Choroid plexus epithelial cell (primary cell): ENCODE results near the gene SBK2.
"Not testable (repeated sequence)": the region's sequence is repeated elsewhere in the genome, so short reads cannot be mapped to it uniquely, and the experiment has no call there.

Source experiments
- DNase-seq: peaks from one replicate; pipeline ENCODE4 v3.0.0-alpha.2; 2010; ENCODE audit warnings: low read depth
- H3K4me3 ChIP-seq: 2 replicates; pipeline ENCODE4 v1.5.1; 2011; ENCODE audit warnings: low read depth, mild to moderate bottlenecking, control low read depth, low read length, moderate library complexity
- TF ChIP-seq, protein P1 (sequence below): conservative IDR thresholded peaks from 2 replicates; pipeline ENCODE4 v1.5.1; 2011; ENCODE audit warnings: low read depth, mild to moderate bottlenecking, control low read depth, inconsistent platforms, low read length, moderate library complexity

Gene SBK2

GRCh38 chr19:55539090-55539984, 2.4 kb upstream of the SBK2 start:
- TF ChIP-seq, protein P1, sequence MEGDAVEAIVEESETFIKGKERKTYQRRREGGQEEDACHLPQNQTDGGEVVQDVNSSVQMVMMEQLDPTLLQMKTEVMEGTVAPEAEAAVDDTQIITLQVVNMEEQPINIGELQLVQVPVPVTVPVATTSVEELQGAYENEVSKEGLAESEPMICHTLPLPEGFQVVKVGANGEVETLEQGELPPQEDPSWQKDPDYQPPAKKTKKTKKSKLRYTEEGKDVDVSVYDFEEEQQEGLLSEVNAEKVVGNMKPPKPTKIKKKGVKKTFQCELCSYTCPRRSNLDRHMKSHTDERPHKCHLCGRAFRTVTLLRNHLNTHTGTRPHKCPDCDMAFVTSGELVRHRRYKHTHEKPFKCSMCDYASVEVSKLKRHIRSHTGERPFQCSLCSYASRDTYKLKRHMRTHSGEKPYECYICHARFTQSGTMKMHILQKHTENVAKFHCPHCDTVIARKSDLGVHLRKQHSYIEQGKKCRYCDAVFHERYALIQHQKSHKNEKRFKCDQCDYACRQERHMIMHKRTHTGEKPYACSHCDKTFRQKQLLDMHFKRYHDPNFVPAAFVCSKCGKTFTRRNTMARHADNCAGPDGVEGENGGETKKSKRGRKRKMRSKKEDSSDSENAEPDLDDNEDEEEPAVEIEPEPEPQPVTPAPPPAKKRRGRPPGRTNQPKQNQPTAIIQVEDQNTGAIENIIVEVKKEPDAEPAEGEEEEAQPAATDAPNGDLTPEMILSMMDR, result no peak
- no peak overlapping the region for H3K4me3 ChIP-seq
- no peak for DNase-seq

DNA sequence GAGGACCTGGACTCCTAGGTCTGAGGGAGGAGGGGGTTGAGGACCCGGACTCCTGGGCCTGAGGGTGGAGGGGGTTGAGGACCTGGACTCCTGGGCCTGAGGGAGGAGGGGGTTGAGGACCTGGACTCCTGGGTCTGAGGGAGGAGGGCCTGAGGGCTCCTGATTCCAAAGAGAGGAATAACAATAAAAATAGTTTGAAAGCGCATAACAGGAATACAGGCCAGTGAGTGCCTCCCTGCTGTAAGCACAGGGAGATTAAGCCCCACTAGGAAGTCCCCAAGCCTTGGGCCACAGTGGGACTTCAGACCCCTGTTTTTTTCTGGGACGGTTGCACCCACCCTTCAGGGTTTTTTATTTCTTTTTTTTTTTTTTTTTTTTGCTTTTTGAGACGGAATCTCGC, 1.2 kb upstream of the SBK2 start:
- TF ChIP-seq, protein P1, result no peak
- H3K4me3 ChIP-seq, result no peak overlapping the region
- no peak for DNase-seq

- no peak for DNase-seq
- no peak overlapping the region for H3K4me3 ChIP-seq
- TF ChIP-seq, protein P1, result no peak
These were observed 793 bp upstream of the SBK2 start for GRCh38 chr19:55537741-55538111.

DNA sequence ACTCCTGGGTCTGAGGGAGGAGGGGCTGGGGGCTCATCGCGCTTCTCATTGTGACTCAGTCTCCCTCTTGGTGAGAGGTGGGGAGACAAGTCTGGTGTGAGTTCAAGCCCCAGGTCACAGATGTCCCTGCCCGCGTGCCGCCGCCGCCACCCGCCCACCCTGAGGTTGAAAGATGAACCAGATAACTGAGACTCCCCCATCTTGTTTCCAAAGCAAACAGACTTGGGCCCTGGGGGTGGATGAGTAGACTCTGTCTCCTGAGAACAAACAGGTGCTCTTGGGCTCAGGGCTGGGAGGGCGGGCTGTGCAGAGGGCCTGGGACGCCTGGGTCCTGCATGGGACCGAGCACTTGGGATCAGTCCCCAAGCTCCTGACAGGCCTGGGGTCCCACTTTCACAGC, 567 bp downstream of the SBK2 start:
- no peak overlapping the region for H3K4me3 ChIP-seq
- DNase-seq, result no peak
- TF ChIP-seq, protein P1, result no peak

DNA sequence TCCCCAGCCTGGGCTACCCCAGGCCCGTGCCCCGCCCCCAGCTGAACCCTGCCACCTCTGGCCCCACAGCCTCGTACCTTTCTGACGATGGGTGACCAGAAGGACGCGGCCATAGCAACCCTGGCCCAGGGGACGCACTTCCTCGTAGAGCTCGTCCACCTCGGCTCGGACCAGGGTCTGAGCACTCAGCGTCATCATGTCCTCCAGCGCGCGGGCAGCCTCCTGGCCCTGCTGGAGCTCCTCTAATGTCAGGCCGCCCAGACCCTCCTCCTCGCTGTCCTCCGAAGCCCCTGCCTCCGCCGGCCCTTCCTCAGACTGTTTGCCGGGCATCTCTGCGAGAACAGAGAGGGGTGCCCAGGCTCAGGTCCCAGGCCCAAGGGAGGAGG, 975 bp downstream of the SBK2 start:
- TF ChIP-seq, protein P1, result no peak
- no peak overlapping the region for H3K4me3 ChIP-seq
- no peak for DNase-seq

GRCh38 chr19:55535173-55535964, 1.6 kb downstream of the SBK2 start:
- no peak for DNase-seq
- no peak overlapping the region for H3K4me3 ChIP-seq
- TF ChIP-seq, protein P1, result no peak

- not testable (repeated sequence) for DNase-seq, H3K4me3 ChIP-seq
These were observed 2.7 kb downstream of the SBK2 start for GRCh38 chr19:55534280-55534679.
